ENCODE results near the gene GMDS. TPM values are rescaled to one million over a fixed set of nuclear protein-coding genes. Genes with fewer than 3 reads are reported as not detected.

GMDS gene
- total and polyA plus RNA-seq, 2 experiments from 2014 or later, result 3.0 to 12.6 TPM

DNA sequence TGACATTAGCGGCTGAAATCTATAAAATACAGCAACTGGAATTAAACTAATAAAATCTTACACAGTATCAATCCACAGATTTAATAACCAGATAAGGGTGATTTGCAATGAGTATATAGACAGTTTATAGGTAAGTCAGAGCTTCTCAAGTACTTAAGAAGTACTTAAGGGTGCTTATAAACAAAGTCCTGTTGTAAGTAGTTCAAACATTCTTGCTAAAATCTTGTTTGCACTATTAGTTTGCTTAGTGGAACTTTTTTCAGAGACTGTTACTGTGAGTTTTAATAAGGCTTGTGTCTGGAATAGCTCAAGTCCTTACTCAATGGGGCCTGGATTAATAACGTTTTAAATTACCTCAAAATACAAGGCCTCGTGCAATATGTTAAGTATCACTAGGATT is 240.5 kb downstream of the GMDS start:
- H3K4me3 ChIP-seq, result no peak overlapping the region
- H3K4me1 ChIP-seq (ENCODE audit: insufficient read depth), result peaks cover 9% of the 10 kb centered on the region
- H3K27me3 ChIP-seq (replicated peaks; ENCODE audit: insufficient read depth), result no peaks in the 10 kb centered on the region
- no peak for DNase-seq
- H3K9me2 ChIP-seq (ENCODE audit: insufficient read depth), result no peaks in the 10 kb centered on the region
- no peaks in the 10 kb centered on the region for H3F3A ChIP-seq (ENCODE audit: insufficient read depth)
- TF ChIP-seq EZH2 (IDR thresholded peaks at IDR 0.05; ENCODE audit: insufficient read depth, poor library complexity, severe bottlenecking) (no peak), EZH2phosphoT487 (IDR thresholded peaks at IDR 0.05; ENCODE audit: insufficient read depth, low read depth) (no peak)
- no peaks in the 10 kb centered on the region for H3K9me3 ChIP-seq (ENCODE audit: low read depth)
- no peak overlapping the region for H2AFZ ChIP-seq
- WGBS, 2 experiments (ENCODE audit: low coverage in 1 of 2, low lambda C conversion rate in 2 of 2, missing lambda C conversion rate in 2 of 2), result 75 to 83% methylated on average over 3 of the region's 3 CpGs
- H3K9ac ChIP-seq, result no peak overlapping the region
- no peak overlapping the region for H3K4me2 ChIP-seq (ENCODE audit: unreplicated experiment)
- in situ Hi-C loops (cut with MboI), result no loop called here
- H3K36me3 ChIP-seq (ENCODE audit: low read depth), result no peaks in the 10 kb centered on the region
- no peak overlapping the region for H3K27ac ChIP-seq
- no peaks in the 10 kb centered on the region for H4K20me1 ChIP-seq (ENCODE audit: insufficient read depth)
- no peaks in the 10 kb centered on the region for H3K79me2 ChIP-seq (ENCODE audit: insufficient read depth)

DNA sequence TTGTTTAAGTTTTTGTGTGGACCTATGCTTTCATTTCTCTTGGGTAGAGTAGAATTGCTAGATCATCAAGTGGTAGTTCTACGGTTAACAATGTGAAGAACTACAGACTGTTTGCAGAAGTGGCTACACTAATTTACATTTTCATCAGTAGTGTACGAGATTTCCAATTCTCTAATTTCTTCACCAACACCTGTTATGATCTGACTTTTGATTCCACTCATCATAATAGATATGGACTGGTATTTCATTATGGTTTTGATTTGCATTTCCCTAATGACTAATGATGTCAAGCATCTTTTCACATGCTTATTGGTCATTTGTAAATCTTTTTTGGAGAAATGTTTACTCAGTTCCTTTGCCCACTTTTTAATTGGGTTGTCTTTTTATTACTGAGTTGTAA is 244.4 kb downstream of the GMDS start:
- H3K4me1 ChIP-seq (ENCODE audit: insufficient read depth), result no peaks in the 10 kb centered on the region
- H2AFZ ChIP-seq, result no peak overlapping the region
- no peak overlapping the region for H3K27ac ChIP-seq
- H3F3A ChIP-seq (ENCODE audit: insufficient read depth), result no peaks in the 10 kb centered on the region
- H3K36me3 ChIP-seq (ENCODE audit: low read depth), result no peaks in the 10 kb centered on the region
- in situ Hi-C loops (cut with MboI), result no loop called here
- 78 to 86% methylated on average over 2 of the region's 2 CpGs for WGBS, 2 experiments (ENCODE audit: low coverage in 1 of 2, low lambda C conversion rate in 2 of 2, missing lambda C conversion rate in 2 of 2)
- DNase-seq, result no peak
- H3K9me2 ChIP-seq (ENCODE audit: insufficient read depth), result no peaks in the 10 kb centered on the region
- H4K20me1 ChIP-seq (ENCODE audit: insufficient read depth), result no peaks in the 10 kb centered on the region
- no peaks in the 10 kb centered on the region for H3K27me3 ChIP-seq (replicated peaks; ENCODE audit: insufficient read depth)
- TF ChIP-seq EZH2phosphoT487 (IDR thresholded peaks at IDR 0.05; ENCODE audit: insufficient read depth, low read depth), result no peak
- TF ChIP-seq EZH2 (IDR thresholded peaks at IDR 0.05; ENCODE audit: insufficient read depth, poor library complexity, severe bottlenecking), result no peak
- no peak overlapping the region for H3K4me2 ChIP-seq (ENCODE audit: unreplicated experiment)
- H3K79me2 ChIP-seq (ENCODE audit: insufficient read depth), result no peaks in the 10 kb centered on the region
- H3K9me3 ChIP-seq (ENCODE audit: low read depth), result no peaks in the 10 kb centered on the region
- H3K9ac ChIP-seq, result no peak overlapping the region
- no peak overlapping the region for H3K4me3 ChIP-seq

DNA sequence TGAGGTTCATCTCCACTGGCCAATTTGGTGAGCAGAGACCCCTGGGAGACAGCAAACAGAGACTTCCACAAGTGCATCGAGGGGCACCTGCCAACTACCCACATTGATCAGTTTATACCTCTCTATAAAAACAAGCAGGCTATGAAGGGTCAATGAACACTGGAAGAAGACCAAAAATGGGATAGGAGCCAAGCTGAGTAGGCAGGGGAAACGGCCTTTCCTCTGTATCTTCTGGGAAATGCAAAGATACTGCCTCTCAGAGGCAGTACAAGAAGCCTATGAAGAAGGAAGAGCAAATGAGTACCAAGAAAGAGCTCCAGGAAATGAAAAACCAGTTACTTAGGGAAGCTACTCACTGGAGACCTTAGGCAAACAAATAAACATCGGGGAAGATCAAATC is 247.7 kb downstream of the GMDS start:
- in situ Hi-C loops (cut with MboI), result no loop called here
- no peaks in the 10 kb centered on the region for H3K27me3 ChIP-seq (replicated peaks; ENCODE audit: insufficient read depth)
- H3K79me2 ChIP-seq (ENCODE audit: insufficient read depth), result no peaks in the 10 kb centered on the region
- H3K4me2 ChIP-seq (ENCODE audit: unreplicated experiment), result no peak overlapping the region
- no peaks in the 10 kb centered on the region for H4K20me1 ChIP-seq (ENCODE audit: insufficient read depth)
- no peak for TF ChIP-seq EZH2 (IDR thresholded peaks at IDR 0.05; ENCODE audit: insufficient read depth, poor library complexity, severe bottlenecking)
- no peak for TF ChIP-seq EZH2phosphoT487 (IDR thresholded peaks at IDR 0.05; ENCODE audit: insufficient read depth, low read depth)
- no peaks in the 10 kb centered on the region for H3K9me2 ChIP-seq (ENCODE audit: insufficient read depth)
- no peak overlapping the region for H3K27ac ChIP-seq
- H3K36me3 ChIP-seq (ENCODE audit: low read depth), result no peaks in the 10 kb centered on the region
- no peak for DNase-seq
- 50 to 52% methylated on average over 3 of the region's 3 CpGs for WGBS, 2 experiments (ENCODE audit: low coverage in 1 of 2, low lambda C conversion rate in 2 of 2, missing lambda C conversion rate in 2 of 2)
- H3K9ac ChIP-seq, result no peak overlapping the region
- peaks cover 8% of the 10 kb centered on the region for H3K4me1 ChIP-seq (ENCODE audit: insufficient read depth)
- 0 out of 2 replicates have a peak, but pooled peaks cover 9% of the 10 kb centered on the region for H3F3A ChIP-seq (ENCODE audit: insufficient read depth)
- no peak overlapping the region for H3K4me3 ChIP-seq
- H3K9me3 ChIP-seq (ENCODE audit: low read depth), result no peaks in the 10 kb centered on the region
- no peak overlapping the region for H2AFZ ChIP-seq

DNA sequence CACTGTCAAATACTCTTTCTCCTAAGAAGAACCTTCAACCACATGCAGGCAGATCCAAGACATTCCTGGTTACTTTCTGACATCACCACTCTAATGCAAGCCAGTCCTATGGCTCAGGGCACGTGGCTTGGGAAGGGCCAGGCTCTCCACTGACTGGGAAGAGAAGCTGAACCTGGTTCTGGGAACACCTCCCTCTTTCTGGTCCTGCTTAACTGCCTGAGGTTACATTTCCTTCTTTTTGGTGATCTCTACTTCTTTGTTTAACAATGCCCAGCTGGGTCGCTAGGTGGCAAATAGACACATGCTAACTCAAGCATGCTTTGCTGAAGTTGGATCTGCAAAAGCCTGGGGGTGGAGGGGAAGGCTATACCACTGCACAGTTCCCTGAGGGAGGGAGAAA is 249.8 kb downstream of the GMDS start:
- Histone ChIP-seq H3K4me1 (ENCODE audit: insufficient read depth) (peaks cover 11% of the 10 kb centered on the region), H4K20me1 (ENCODE audit: insufficient read depth) (no peaks in the 10 kb centered on the region), H3K9ac (no peak overlapping the region), H3K79me2 (ENCODE audit: insufficient read depth) (no peaks in the 10 kb centered on the region), H3K4me2 (ENCODE audit: unreplicated experiment) (no peak overlapping the region), H3K4me3 (no peak overlapping the region), H3K36me3 (ENCODE audit: low read depth) (no peaks in the 10 kb centered on the region), H3K9me3 (ENCODE audit: low read depth) (no peaks in the 10 kb centered on the region), H3K27me3 (replicated peaks; ENCODE audit: insufficient read depth) (no peaks in the 10 kb centered on the region), H3K27ac (no peak overlapping the region), H3K9me2 (ENCODE audit: insufficient read depth) (no peaks in the 10 kb centered on the region), H2AFZ (no peak overlapping the region), H3F3A (ENCODE audit: insufficient read depth) (0 out of 2 replicates have a peak, but pooled peaks cover 13% of the 10 kb centered on the region)
- no peak for TF ChIP-seq EZH2 (IDR thresholded peaks at IDR 0.05; ENCODE audit: insufficient read depth, poor library complexity, severe bottlenecking)
- TF ChIP-seq EZH2phosphoT487 (IDR thresholded peaks at IDR 0.05; ENCODE audit: insufficient read depth, low read depth), result no peak
- WGBS, 2 experiments (ENCODE audit: low coverage in 1 of 2, low lambda C conversion rate in 2 of 2, missing lambda C conversion rate in 2 of 2), result 68 to 77% methylated on average over 2 of the region's 2 CpGs
- DNase-seq, result peak; percentile 33
- in situ Hi-C loops (cut with MboI), result no loop called here

DNA sequence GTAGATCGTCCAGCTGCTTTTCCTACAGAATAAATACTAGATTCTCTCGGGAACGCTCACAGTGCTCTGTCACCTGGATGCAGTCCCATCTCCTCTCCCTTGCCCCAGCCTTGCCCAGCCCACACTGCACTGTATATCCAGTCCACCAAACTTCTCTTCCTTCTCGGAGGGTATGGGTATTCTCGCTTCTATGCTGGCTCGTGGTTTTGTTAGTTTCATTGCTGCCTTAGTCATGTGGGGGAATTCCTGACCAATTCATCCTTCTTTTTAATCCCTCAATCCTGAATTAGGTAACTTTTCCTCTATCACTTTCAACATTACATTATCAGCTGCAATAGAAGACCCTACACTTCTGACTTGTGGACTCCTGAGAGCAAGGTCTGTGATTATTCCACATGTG is 252.4 kb downstream of the GMDS start:
- 53 to 60% methylated on average over 6 of the region's 6 CpGs for WGBS, 2 experiments (ENCODE audit: low coverage in 1 of 2, low lambda C conversion rate in 2 of 2, missing lambda C conversion rate in 2 of 2)
- Histone ChIP-seq H3K9me3 (ENCODE audit: low read depth) (no peaks in the 10 kb centered on the region), H3F3A (ENCODE audit: insufficient read depth) (0 out of 2 replicates have a peak, but pooled peaks cover 13% of the 10 kb centered on the region), H2AFZ (no peak overlapping the region), H3K9me2 (ENCODE audit: insufficient read depth) (no peaks in the 10 kb centered on the region), H3K4me1 (ENCODE audit: insufficient read depth) (peaks cover 11% of the 10 kb centered on the region), H3K27ac (no peak overlapping the region), H3K27me3 (replicated peaks; ENCODE audit: insufficient read depth) (no peaks in the 10 kb centered on the region), H4K20me1 (ENCODE audit: insufficient read depth) (no peaks in the 10 kb centered on the region), H3K36me3 (ENCODE audit: low read depth) (no peaks in the 10 kb centered on the region), H3K4me2 (ENCODE audit: unreplicated experiment) (no peak overlapping the region), H3K79me2 (ENCODE audit: insufficient read depth) (no peaks in the 10 kb centered on the region), H3K9ac (no peak overlapping the region), H3K4me3 (no peak overlapping the region)
- in situ Hi-C loops (cut with MboI), result no loop called here
- no peak for TF ChIP-seq EZH2 (IDR thresholded peaks at IDR 0.05; ENCODE audit: insufficient read depth, poor library complexity, severe bottlenecking)
- no peak for TF ChIP-seq EZH2phosphoT487 (IDR thresholded peaks at IDR 0.05; ENCODE audit: insufficient read depth, low read depth)
- peak; percentile 58 for DNase-seq
